GM12878 (cell line): ENCODE results near the gene EIF3D.

Experiments
- CEBPB ChIP-seq, 2 experiments: fragments of 150-350 bp in 1 of 2; IDR thresholded peaks; 2 replicates each; pipeline ENCODE4 v1.6.1; 2012 to 2014; ENCODE audit warnings: low read depth in 2 of 2, low read length in 2 of 2, borderline replicate concordance in 1 of 2, inconsistent platforms in 1 of 2
- EP300 ChIP-seq, 2 experiments: fragments of 150-350 bp in 1 of 2; IDR thresholded peaks; 2 replicates each; pipeline ENCODE4 v1.6.1; 2011 to 2012; ENCODE audit warnings: low read depth in 2 of 2, low read length in 2 of 2, borderline replicate concordance in 1 of 2, improper control_type of control experiment in 1 of 2, inconsistent platforms in 1 of 2; ENCODE audit not compliant: control insufficient read depth in 1 of 2
- EZH2 ChIP-seq: IDR thresholded peaks from 2 replicates; pipeline ENCODE4 v1.6.1; 2012; ENCODE audit warnings: low read depth, mild to moderate bottlenecking, control low read depth, inconsistent platforms, low read length, borderline replicate concordance; ENCODE audit not compliant: control insufficient read depth
- KDM1A ChIP-seq: fragments of 200-600 bp; sonication (generic); IDR thresholded peaks from 2 replicates; pipeline ENCODE4 v1.6.1; 2016; ENCODE audit warnings: borderline replicate concordance
- NRF1 ChIP-seq: conservative IDR thresholded peaks from 2 replicates; pipeline ENCODE4 v1.6.1; 2011; ENCODE audit warnings: mild to moderate bottlenecking, low read depth, low read length, improper control_type of control experiment
- POLR2AphosphoS5 ChIP-seq: IDR thresholded peaks from 2 replicates; pipeline ENCODE4 v1.6.1; 2011; ENCODE audit warnings: mild to moderate bottlenecking, low read length, inconsistent platforms
- RCOR1 ChIP-seq: conservative IDR thresholded peaks from 2 replicates; pipeline ENCODE4 v1.6.1; 2012; ENCODE audit warnings: low read depth, low read length, improper control_type of control experiment
- SREBF2 ChIP-seq: IDR thresholded peaks from 2 replicates; pipeline ENCODE4 v1.6.1; 2012; ENCODE audit warnings: mild to moderate bottlenecking, low read length
- TF ChIP-seq, protein P1 (sequence below), 3 experiments: IDR thresholded peaks in 2 of 3; conservative IDR thresholded peaks in 1 of 3; 2 replicates each; pipeline ENCODE4 v1.5.1; 2011; ENCODE audit warnings: low read depth in 3 of 3, low read length in 3 of 3, mild to moderate bottlenecking in 3 of 3, control low read depth in 2 of 3, moderate library complexity in 2 of 3, inconsistent platforms in 1 of 3, mixed read lengths in 1 of 3; ENCODE audit not compliant: control insufficient read depth in 2 of 3, insufficient read depth in 1 of 3; ENCODE audit errors: extremely low read depth in 1 of 3
- TF ChIP-seq, protein P2 (sequence below): fragments of 450-650 bp; IDR thresholded peaks from 2 replicates; pipeline ENCODE4 v1.6.1; 2016; ENCODE audit warnings: mild to moderate bottlenecking
- TF ChIP-seq, protein P3 (sequence below): fragments of 150-350 bp; IDR thresholded peaks from 2 replicates; pipeline ENCODE4 v1.6.1; 2016; ENCODE audit warnings: low read depth, low read length
- TF ChIP-seq, protein P4 (sequence below): IDR thresholded peaks from 2 replicates; pipeline ENCODE4 v1.6.1; 2012; ENCODE audit warnings: improper control_type of control experiment, low read depth, low read length; ENCODE audit not compliant: insufficient replicate concordance
- TF ChIP-seq, protein P5 (sequence below): fragments of 450-650 bp; IDR thresholded peaks from 2 replicates; pipeline ENCODE4 v1.6.1; 2017; ENCODE audit warnings: mild to moderate bottlenecking, low read depth, inconsistent platforms; ENCODE audit not compliant: poor library complexity, severe bottlenecking

DNA sequence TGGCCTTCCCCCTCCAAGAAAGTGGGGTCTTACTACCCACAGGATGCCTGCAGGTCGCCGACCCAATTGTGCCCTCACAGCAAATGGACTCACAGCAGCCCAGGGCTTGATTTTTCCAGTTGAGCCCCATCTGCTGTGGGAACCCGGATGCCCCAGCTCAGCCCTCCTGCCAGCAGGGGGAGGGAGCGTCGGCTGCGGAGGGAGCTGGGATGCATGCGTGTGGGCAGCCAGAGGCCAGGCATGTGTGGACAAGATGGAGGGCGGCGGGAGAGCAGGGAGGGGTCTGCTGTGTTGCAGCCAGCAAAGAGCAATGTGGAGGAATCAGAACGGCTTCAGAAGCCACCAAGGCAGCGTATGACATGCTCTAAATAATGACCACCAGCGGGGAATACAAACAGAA, 41.0 kb upstream of the EIF3D start:
- TF ChIP-seq EP300 (IDR thresholded peaks at IDR 0.05; ENCODE audit: borderline replicate concordance in 1 of 2, control insufficient read depth in 1 of 2, low read depth in 2 of 2, low read length in 2 of 2) (no peak), RCOR1 (no peak), SREBF2 (no peak), CEBPB (IDR thresholded peaks at IDR 0.05; ENCODE audit: borderline replicate concordance in 1 of 2, low read depth in 2 of 2, low read length in 2 of 2) (no peak), POLR2AphosphoS5 (no peak), KDM1A (no peak), NRF1 (no peak), EZH2 (no peak)
- TF ChIP-seq, protein P1, sequence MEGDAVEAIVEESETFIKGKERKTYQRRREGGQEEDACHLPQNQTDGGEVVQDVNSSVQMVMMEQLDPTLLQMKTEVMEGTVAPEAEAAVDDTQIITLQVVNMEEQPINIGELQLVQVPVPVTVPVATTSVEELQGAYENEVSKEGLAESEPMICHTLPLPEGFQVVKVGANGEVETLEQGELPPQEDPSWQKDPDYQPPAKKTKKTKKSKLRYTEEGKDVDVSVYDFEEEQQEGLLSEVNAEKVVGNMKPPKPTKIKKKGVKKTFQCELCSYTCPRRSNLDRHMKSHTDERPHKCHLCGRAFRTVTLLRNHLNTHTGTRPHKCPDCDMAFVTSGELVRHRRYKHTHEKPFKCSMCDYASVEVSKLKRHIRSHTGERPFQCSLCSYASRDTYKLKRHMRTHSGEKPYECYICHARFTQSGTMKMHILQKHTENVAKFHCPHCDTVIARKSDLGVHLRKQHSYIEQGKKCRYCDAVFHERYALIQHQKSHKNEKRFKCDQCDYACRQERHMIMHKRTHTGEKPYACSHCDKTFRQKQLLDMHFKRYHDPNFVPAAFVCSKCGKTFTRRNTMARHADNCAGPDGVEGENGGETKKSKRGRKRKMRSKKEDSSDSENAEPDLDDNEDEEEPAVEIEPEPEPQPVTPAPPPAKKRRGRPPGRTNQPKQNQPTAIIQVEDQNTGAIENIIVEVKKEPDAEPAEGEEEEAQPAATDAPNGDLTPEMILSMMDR (IDR thresholded peaks at IDR 0.05 in 2 of 3, conservative IDR thresholded peaks at IDR 0.05 in 1 of 3; ENCODE audit: control insufficient read depth in 2 of 3, extremely low read depth in 1 of 3, insufficient read depth in 1 of 3, low read depth in 3 of 3, low read length in 3 of 3), result no peak
- TF ChIP-seq, protein P2, sequence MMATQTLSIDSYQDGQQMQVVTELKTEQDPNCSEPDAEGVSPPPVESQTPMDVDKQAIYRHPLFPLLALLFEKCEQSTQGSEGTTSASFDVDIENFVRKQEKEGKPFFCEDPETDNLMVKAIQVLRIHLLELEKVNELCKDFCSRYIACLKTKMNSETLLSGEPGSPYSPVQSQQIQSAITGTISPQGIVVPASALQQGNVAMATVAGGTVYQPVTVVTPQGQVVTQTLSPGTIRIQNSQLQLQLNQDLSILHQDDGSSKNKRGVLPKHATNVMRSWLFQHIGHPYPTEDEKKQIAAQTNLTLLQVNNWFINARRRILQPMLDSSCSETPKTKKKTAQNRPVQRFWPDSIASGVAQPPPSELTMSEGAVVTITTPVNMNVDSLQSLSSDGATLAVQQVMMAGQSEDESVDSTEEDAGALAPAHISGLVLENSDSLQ, result no peak
- TF ChIP-seq, protein P3, sequence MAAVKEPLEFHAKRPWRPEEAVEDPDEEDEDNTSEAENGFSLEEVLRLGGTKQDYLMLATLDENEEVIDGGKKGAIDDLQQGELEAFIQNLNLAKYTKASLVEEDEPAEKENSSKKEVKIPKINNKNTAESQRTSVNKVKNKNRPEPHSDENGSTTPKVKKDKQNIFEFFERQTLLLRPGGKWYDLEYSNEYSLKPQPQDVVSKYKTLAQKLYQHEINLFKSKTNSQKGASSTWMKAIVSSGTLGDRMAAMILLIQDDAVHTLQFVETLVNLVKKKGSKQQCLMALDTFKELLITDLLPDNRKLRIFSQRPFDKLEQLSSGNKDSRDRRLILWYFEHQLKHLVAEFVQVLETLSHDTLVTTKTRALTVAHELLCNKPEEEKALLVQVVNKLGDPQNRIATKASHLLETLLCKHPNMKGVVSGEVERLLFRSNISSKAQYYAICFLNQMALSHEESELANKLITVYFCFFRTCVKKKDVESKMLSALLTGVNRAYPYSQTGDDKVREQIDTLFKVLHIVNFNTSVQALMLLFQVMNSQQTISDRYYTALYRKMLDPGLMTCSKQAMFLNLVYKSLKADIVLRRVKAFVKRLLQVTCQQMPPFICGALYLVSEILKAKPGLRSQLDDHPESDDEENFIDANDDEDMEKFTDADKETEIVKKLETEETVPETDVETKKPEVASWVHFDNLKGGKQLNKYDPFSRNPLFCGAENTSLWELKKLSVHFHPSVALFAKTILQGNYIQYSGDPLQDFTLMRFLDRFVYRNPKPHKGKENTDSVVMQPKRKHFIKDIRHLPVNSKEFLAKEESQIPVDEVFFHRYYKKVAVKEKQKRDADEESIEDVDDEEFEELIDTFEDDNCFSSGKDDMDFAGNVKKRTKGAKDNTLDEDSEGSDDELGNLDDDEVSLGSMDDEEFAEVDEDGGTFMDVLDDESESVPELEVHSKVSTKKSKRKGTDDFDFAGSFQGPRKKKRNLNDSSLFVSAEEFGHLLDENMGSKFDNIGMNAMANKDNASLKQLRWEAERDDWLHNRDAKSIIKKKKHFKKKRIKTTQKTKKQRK, result no peak
- TF ChIP-seq, protein P4, sequence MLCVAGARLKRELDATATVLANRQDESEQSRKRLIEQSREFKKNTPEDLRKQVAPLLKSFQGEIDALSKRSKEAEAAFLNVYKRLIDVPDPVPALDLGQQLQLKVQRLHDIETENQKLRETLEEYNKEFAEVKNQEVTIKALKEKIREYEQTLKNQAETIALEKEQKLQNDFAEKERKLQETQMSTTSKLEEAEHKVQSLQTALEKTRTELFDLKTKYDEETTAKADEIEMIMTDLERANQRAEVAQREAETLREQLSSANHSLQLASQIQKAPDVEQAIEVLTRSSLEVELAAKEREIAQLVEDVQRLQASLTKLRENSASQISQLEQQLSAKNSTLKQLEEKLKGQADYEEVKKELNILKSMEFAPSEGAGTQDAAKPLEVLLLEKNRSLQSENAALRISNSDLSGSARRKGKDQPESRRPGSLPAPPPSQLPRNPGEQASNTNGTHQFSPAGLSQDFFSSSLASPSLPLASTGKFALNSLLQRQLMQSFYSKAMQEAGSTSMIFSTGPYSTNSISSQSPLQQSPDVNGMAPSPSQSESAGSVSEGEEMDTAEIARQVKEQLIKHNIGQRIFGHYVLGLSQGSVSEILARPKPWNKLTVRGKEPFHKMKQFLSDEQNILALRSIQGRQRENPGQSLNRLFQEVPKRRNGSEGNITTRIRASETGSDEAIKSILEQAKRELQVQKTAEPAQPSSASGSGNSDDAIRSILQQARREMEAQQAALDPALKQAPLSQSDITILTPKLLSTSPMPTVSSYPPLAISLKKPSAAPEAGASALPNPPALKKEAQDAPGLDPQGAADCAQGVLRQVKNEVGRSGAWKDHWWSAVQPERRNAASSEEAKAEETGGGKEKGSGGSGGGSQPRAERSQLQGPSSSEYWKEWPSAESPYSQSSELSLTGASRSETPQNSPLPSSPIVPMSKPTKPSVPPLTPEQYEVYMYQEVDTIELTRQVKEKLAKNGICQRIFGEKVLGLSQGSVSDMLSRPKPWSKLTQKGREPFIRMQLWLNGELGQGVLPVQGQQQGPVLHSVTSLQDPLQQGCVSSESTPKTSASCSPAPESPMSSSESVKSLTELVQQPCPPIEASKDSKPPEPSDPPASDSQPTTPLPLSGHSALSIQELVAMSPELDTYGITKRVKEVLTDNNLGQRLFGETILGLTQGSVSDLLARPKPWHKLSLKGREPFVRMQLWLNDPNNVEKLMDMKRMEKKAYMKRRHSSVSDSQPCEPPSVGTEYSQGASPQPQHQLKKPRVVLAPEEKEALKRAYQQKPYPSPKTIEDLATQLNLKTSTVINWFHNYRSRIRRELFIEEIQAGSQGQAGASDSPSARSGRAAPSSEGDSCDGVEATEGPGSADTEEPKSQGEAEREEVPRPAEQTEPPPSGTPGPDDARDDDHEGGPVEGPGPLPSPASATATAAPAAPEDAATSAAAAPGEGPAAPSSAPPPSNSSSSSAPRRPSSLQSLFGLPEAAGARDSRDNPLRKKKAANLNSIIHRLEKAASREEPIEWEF, result no peak
- TF ChIP-seq, protein P5, sequence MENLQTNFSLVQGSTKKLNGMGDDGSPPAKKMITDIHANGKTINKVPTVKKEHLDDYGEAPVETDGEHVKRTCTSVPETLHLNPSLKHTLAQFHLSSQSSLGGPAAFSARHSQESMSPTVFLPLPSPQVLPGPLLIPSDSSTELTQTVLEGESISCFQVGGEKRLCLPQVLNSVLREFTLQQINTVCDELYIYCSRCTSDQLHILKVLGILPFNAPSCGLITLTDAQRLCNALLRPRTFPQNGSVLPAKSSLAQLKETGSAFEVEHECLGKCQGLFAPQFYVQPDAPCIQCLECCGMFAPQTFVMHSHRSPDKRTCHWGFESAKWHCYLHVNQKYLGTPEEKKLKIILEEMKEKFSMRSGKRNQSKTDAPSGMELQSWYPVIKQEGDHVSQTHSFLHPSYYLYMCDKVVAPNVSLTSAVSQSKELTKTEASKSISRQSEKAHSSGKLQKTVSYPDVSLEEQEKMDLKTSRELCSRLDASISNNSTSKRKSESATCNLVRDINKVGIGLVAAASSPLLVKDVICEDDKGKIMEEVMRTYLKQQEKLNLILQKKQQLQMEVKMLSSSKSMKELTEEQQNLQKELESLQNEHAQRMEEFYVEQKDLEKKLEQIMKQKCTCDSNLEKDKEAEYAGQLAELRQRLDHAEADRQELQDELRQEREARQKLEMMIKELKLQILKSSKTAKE, result no peak
